ENCODE results near the gene EBNA1BP2. TPM values are rescaled to one million over a fixed set of nuclear protein-coding genes. Genes with fewer than 3 reads are reported as not detected.
A peak's percentile ranks its signal among the peaks of the same experiment; 100 is the strongest.

Gene EBNA1BP2, protein sequence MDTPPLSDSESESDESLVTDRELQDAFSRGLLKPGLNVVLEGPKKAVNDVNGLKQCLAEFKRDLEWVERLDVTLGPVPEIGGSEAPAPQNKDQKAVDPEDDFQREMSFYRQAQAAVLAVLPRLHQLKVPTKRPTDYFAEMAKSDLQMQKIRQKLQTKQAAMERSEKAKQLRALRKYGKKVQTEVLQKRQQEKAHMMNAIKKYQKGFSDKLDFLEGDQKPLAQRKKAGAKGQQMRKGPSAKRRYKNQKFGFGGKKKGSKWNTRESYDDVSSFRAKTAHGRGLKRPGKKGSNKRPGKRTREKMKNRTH
- polyA plus RNA-seq (2013, experiment 1 of 2) = 64.4 TPM
- polyA plus RNA-seq (2013, experiment 2 of 2) = 65.5 TPM

DNA sequence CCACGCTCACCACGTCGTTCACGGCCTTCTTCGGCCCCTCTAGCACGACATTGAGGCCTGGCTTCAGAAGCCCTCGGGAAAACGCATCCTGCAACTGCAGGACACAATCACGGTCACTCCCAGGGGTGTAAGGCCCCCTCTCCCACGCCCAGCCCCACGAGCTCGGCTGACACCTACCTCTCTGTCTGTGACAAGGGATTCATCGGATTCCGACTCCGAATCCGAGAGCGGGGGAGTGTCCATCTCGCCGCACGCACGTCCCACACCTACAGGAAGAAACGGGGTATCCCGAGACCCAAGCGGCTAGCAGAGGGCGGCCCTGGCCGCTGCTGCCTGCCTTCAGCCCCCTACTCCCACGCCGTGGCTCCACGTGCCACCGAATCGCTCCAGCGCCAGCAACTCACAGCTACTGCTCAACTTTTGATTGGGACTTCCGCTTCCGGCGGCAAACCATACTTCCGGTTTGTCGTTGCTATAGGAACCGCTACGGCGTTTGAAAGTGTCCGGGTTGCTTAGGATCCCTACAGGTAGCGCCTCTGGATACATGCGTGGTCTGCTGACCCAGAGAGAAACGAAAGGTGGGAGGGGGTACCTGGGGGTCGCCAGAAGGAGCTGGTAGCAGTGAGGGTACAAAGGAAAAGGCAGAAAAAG, at the start of gene EBNA1BP2, which contains the start of gene CFAP57:
EBNA1BP2 (minus strand) TSS at position 415 of the 651 bp plus-strand sequence; CDS start at position 243, 172 bp downstream.
CFAP57 (plus strand) TSS at position 455 of the 651 bp plus-strand sequence. CDS start 424 bp downstream, outside the sequence.
- Histone ChIP-seq H2AK5ac (ENCODE audit: low read length, severe bottlenecking) (no peak within 1 kb of the TSS), H2AFZ (ENCODE audit: low read depth, low read length) (peak within 1 kb of the TSS; percentile 94), H3K36me3 (ENCODE audit: control insufficient read depth in 1 of 2, insufficient read depth in 2 of 2, low read depth in 1 of 2, low read length in 2 of 2) (peaks cover 9 to 35% of the 10 kb centered on the region in 2 experiments), H2BK12ac (ENCODE audit: low read length in 2 of 2) (no peak within 1 kb of the TSS), H3K9ac (ENCODE audit: low read length) (peak within 1 kb of the TSS; percentile 90), H3K27ac (ENCODE audit: low read length, poor library complexity, severe bottlenecking) (no peak within 1 kb of the TSS), H3K27me3 (ENCODE audit: control insufficient read depth in 1 of 2, insufficient read depth in 1 of 2, low read length in 2 of 2) (peaks cover 11 to 16% of the 10 kb centered on the region in 2 experiments), H3K23ac (ENCODE audit: low read length in 2 of 2) (peak within 1 kb of the TSS in 1 of 2 experiments; percentile 46), H3K4me3 (ENCODE audit: insufficient read depth in 1 of 2, low read depth in 1 of 2, low read length in 2 of 2) (peak within 1 kb of the TSS; percentile 72 to 96), H2BK120ac (ENCODE audit: low read depth, low read length) (no peak within 1 kb of the TSS), H3K79me1 (replicated peaks; ENCODE audit: low read length, poor library complexity, severe bottlenecking) (peaks cover 24% of the 10 kb centered on the region), H3K18ac (ENCODE audit: low read depth in 1 of 2, low read length in 2 of 2) (peak within 1 kb of the TSS in 1 of 2 experiments; percentile 58), H3K4me2 (ENCODE audit: low read length, poor library complexity, severe bottlenecking) (peak within 1 kb of the TSS; percentile 45), H4K91ac (ENCODE audit: low read length) (peak within 1 kb of the TSS; percentile 37), H4K8ac (ENCODE audit: low read length) (no peak within 1 kb of the TSS), H3K14ac (ENCODE audit: low read length in 2 of 2) (peak within 1 kb of the TSS in 1 of 2 experiments; percentile 5), H3K4ac (ENCODE audit: low read depth in 1 of 2, low read length in 2 of 2) (peak within 1 kb of the TSS in 1 of 2 experiments; percentile 71), H3K9me3 (ENCODE audit: control insufficient read depth, low read length) (no peaks in the 10 kb centered on the region), H3K4me1 (ENCODE audit: control insufficient read depth, insufficient read depth, low read depth, low read length) (peaks cover 3% of the 10 kb centered on the region), H2BK15ac (ENCODE audit: low read depth, poor library complexity, severe bottlenecking) (no peak within 1 kb of the TSS), H2BK5ac (ENCODE audit: low read depth, low read length, poor library complexity, severe bottlenecking) (no peak within 1 kb of the TSS)
- WGBS = under 1% methylated on average over 45 of the region's 45 CpGs
- DNase-seq = peak; percentile 96

DNA sequence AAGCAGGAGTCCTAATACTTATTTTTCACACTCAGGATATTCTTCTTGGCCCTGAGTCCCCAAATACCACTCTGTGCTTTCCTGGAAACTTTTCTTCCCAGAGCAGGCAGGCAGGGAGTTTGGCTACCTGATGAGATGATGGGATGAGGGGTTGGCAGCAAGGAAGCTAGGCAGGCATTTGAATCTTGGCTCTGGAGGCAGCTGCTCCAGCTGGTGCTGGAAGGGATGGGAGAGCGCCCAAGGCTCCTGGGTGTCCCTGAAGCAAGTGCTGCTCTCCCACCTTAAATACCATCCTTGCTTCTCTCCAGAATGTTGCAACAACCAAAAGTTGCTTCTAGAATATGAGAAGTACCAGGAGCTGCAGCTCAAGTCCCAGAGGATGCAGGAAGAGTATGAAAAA, 49.7 kb upstream of the EBNA1BP2 start:
- no peak overlapping the region for H3K18ac ChIP-seq (ENCODE audit: low read depth in 1 of 2, low read length in 2 of 2)
- H3K27me3 ChIP-seq (ENCODE audit: control insufficient read depth in 1 of 2, insufficient read depth in 1 of 2, low read length in 2 of 2) = peaks cover 0 to 20% of the 10 kb centered on the region in 2 experiments
- H3K9ac ChIP-seq (ENCODE audit: low read length) = no peak overlapping the region
- no peak overlapping the region for H2BK15ac ChIP-seq (ENCODE audit: low read depth, poor library complexity, severe bottlenecking)
- H2AK5ac ChIP-seq (ENCODE audit: low read length, severe bottlenecking) = no peak overlapping the region
- no peak overlapping the region for H3K4ac ChIP-seq (ENCODE audit: low read depth in 1 of 2, low read length in 2 of 2)
- no peak overlapping the region for H3K23ac ChIP-seq (ENCODE audit: low read length in 2 of 2)
- no peaks in the 10 kb centered on the region for H3K79me1 ChIP-seq (replicated peaks; ENCODE audit: low read length, poor library complexity, severe bottlenecking)
- no peak overlapping the region for H3K4me3 ChIP-seq (ENCODE audit: insufficient read depth in 1 of 2, low read depth in 1 of 2, low read length in 2 of 2)
- no peak overlapping the region for H4K91ac ChIP-seq (ENCODE audit: low read length)
- no peak overlapping the region for H4K8ac ChIP-seq (ENCODE audit: low read length)
- no peak overlapping the region for H2BK5ac ChIP-seq (ENCODE audit: low read depth, low read length, poor library complexity, severe bottlenecking)
- no peaks in the 10 kb centered on the region for H3K36me3 ChIP-seq (ENCODE audit: control insufficient read depth in 1 of 2, insufficient read depth in 2 of 2, low read depth in 1 of 2, low read length in 2 of 2)
- DNase-seq = no peak
- H2BK120ac ChIP-seq (ENCODE audit: low read depth, low read length) = no peak overlapping the region
- no peaks in the 10 kb centered on the region for H3K4me1 ChIP-seq (ENCODE audit: control insufficient read depth, insufficient read depth, low read depth, low read length)
- 100% methylated on average over 1 of the region's 1 CpG for WGBS
- no peak overlapping the region for H2AFZ ChIP-seq (ENCODE audit: low read depth, low read length)
- no peak overlapping the region for H3K4me2 ChIP-seq (ENCODE audit: low read length, poor library complexity, severe bottlenecking)
- no peaks in the 10 kb centered on the region for H3K9me3 ChIP-seq (ENCODE audit: control insufficient read depth, low read length)
- H2BK12ac ChIP-seq (ENCODE audit: low read length in 2 of 2) = no peak overlapping the region
- no peak overlapping the region for H3K27ac ChIP-seq (ENCODE audit: low read length, poor library complexity, severe bottlenecking)
- no peak overlapping the region for H3K14ac ChIP-seq (ENCODE audit: low read length in 2 of 2)

DNA sequence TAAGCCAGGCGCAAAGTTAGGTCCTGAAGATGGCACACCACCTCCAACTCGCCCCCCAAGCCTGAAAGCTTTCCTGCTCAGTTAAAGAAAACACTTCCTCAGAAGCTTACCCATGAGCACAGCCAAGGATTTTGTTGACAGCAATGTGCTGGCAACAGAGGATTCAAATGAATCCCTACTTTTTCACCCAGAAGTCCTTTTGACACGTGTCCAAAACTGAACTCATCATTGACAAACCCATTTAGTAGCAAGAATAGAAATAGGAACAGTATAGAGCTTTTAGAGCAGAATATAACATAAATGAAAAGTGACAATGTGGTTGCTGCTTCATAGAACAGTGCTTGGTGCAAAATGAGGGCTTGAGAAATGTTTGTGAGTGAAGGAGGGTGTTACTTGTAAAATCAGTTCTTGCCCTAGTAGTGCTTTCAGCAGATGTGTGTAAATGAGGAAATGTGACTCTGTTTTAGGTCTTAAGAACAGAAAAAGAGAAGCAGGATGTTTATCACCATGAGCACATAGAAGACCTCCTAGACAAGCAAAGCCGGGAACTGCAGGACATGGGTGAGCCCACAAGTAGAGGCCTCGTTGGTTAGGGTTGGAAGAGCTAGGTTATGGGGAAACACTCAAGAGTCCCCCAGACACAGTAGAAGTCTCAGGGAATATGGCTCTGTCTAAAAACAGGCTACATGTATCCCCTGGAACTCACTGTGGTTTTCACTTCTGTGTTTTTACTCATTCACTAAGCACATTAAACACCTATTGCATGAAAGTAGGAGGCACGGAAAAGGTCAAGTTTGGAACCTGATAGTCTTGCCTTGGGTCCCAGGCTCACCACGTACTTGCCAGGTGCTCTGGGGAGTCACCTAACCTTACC, 49.1 kb upstream of the EBNA1BP2 start:
- Histone ChIP-seq H2BK120ac (ENCODE audit: low read depth, low read length) (no peak overlapping the region), H3K27me3 (ENCODE audit: control insufficient read depth in 1 of 2, insufficient read depth in 1 of 2, low read length in 2 of 2) (peaks cover 0 to 20% of the 10 kb centered on the region in 2 experiments), H3K4ac (ENCODE audit: low read depth in 1 of 2, low read length in 2 of 2) (no peak overlapping the region), H2BK15ac (ENCODE audit: low read depth, poor library complexity, severe bottlenecking) (no peak overlapping the region), H3K36me3 (ENCODE audit: control insufficient read depth in 1 of 2, insufficient read depth in 2 of 2, low read depth in 1 of 2, low read length in 2 of 2) (no peaks in the 10 kb centered on the region), H3K18ac (ENCODE audit: low read depth in 1 of 2, low read length in 2 of 2) (no peak overlapping the region), H3K14ac (ENCODE audit: low read length in 2 of 2) (no peak overlapping the region), H2BK5ac (ENCODE audit: low read depth, low read length, poor library complexity, severe bottlenecking) (no peak overlapping the region), H4K8ac (ENCODE audit: low read length) (no peak overlapping the region), H3K9me3 (ENCODE audit: control insufficient read depth, low read length) (no peaks in the 10 kb centered on the region), H4K91ac (ENCODE audit: low read length) (no peak overlapping the region), H3K4me2 (ENCODE audit: low read length, poor library complexity, severe bottlenecking) (no peak overlapping the region), H3K9ac (ENCODE audit: low read length) (no peak overlapping the region), H3K4me3 (ENCODE audit: insufficient read depth in 1 of 2, low read depth in 1 of 2, low read length in 2 of 2) (no peak overlapping the region), H2AFZ (ENCODE audit: low read depth, low read length) (no peak overlapping the region), H2AK5ac (ENCODE audit: low read length, severe bottlenecking) (no peak overlapping the region), H3K23ac (ENCODE audit: low read length in 2 of 2) (no peak overlapping the region), H3K79me1 (replicated peaks; ENCODE audit: low read length, poor library complexity, severe bottlenecking) (no peaks in the 10 kb centered on the region), H2BK12ac (ENCODE audit: low read length in 2 of 2) (no peak overlapping the region), H3K27ac (ENCODE audit: low read length, poor library complexity, severe bottlenecking) (no peak overlapping the region), H3K4me1 (ENCODE audit: control insufficient read depth, insufficient read depth, low read depth, low read length) (no peaks in the 10 kb centered on the region)
- no peak for DNase-seq
- 94% methylated on average over 6 of the region's 7 CpGs for WGBS
